T1000 (cell line): ENCODE results near the gene SKP1.

Experiments
- DNase-seq: peaks from one replicate; lab custom pipeline; 2025; ENCODE audit warnings: mixed read lengths; lab: John Stamatoyannopoulos, UW

The SKP1 gene

GRCh38 chr5:134113902-134114875, 62.6 kb downstream of the SKP1 start, which contains the start of gene TCF7:
Gene TCF7 (plus strand): TSS chr5:134114681. CDS start chr5:134114907, 226 bp downstream.
- DNase-seq, result peak; percentile 55

GRCh38 chr5:134113363-134113889, 63.3 kb downstream of the SKP1 start:
- DNase-seq, result no peak

GRCh38 chr5:134112726-134113362, 63.9 kb downstream of the SKP1 start:
- no peak for DNase-seq

- no peak for DNase-seq
Measured at GRCh38 chr5:134111741-134112647, 64.8 kb downstream of the SKP1 start.

- DNase-seq, result no peak
Measured at GRCh38 chr5:134110382-134110781, 66.4 kb downstream of the SKP1 start.

GRCh38 chr5:134107779-134108178, 69.0 kb downstream of the SKP1 start:
- DNase-seq, result no peak

- no peak for DNase-seq
Measured at GRCh38 chr5:134106991-134107701, 69.6 kb downstream of the SKP1 start.

GRCh38 chr5:134103998-134104654, 72.6 kb downstream of the SKP1 start:
- DNase-seq, result no peak

GRCh38 chr5:134103397-134103796, 73.4 kb downstream of the SKP1 start:
- DNase-seq, result no peak

- DNase-seq, result no peak
Measured at GRCh38 chr5:134101686-134102439, 74.9 kb downstream of the SKP1 start.

- no peak for DNase-seq
Measured at GRCh38 chr5:134100283-134101091, 76.3 kb downstream of the SKP1 start.

GRCh38 chr5:134099939-134100282, 76.8 kb downstream of the SKP1 start:
- no peak for DNase-seq

- no peak for DNase-seq
Measured at GRCh38 chr5:134099288-134099872, 77.4 kb downstream of the SKP1 start.
